Stomach (tissue), 4 donors: ENCODE results near the gene LAG3.

Source experiments
- EP300 ChIP-seq: sonication (generic); formaldehyde crosslinking; IDR thresholded peaks from one replicate; pipeline ENCODE4 v1.6.1; 2017; ENCODE audit warnings: antibody characterized with exemption
- TF ChIP-seq, protein P1 (sequence below), 7 experiments: fragments of 450-650 bp in 4 of 7; fragments of 200-600 bp in 3 of 7; sonication (generic) in 3 of 7; IDR thresholded peaks; one replicate each; pipeline ENCODE4 v1.5.1; 2016 to 2019; ENCODE audit warnings: antibody characterized with exemption in 7 of 7, control low read depth in 2 of 7, mild to moderate bottlenecking in 1 of 7

- TF ChIP-seq, protein P1, sequence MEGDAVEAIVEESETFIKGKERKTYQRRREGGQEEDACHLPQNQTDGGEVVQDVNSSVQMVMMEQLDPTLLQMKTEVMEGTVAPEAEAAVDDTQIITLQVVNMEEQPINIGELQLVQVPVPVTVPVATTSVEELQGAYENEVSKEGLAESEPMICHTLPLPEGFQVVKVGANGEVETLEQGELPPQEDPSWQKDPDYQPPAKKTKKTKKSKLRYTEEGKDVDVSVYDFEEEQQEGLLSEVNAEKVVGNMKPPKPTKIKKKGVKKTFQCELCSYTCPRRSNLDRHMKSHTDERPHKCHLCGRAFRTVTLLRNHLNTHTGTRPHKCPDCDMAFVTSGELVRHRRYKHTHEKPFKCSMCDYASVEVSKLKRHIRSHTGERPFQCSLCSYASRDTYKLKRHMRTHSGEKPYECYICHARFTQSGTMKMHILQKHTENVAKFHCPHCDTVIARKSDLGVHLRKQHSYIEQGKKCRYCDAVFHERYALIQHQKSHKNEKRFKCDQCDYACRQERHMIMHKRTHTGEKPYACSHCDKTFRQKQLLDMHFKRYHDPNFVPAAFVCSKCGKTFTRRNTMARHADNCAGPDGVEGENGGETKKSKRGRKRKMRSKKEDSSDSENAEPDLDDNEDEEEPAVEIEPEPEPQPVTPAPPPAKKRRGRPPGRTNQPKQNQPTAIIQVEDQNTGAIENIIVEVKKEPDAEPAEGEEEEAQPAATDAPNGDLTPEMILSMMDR (IDR thresholded peaks at IDR 0.05), result no peak
- no peak for TF ChIP-seq EP300
Observed at GRCh38 chr12:6774499-6775062, 2.3 kb downstream of the LAG3 start.
